H1 (cell line): ENCODE measurements around the gene TACC2. TPM values are rescaled to one million over a fixed set of nuclear protein-coding genes. Genes with fewer than 3 reads are reported as not detected.

ENCODE experiments used
- EGR1 ChIP-seq: IDR thresholded peaks from 2 replicates; pipeline ENCODE4 v1.6.1; 2011; ENCODE audit warnings: low read depth, low read length, borderline replicate concordance
- HDAC6 ChIP-seq: IDR thresholded peaks from one replicate; pipeline ENCODE4 v1.7.1; 2012; ENCODE audit warnings: low read depth, mild to moderate bottlenecking, inconsistent platforms, low read length, moderate library complexity
- KDM1A ChIP-seq: fragments of 200-600, 300-600 bp; sonication (generic); IDR thresholded peaks from 2 replicates; pipeline ENCODE4 v1.7.1; 2016; ENCODE audit warnings: mild to moderate bottlenecking, low read length, borderline replicate concordance
- RFX5 ChIP-seq: IDR thresholded peaks from 2 replicates; pipeline ENCODE4 v1.6.1; 2011; ENCODE audit warnings: low read depth, low read length, improper control_type of control experiment, borderline replicate concordance
- TBP ChIP-seq: IDR thresholded peaks from 2 replicates; pipeline ENCODE4 v1.6.1; 2011; ENCODE audit warnings: low read depth, low read length, improper control_type of control experiment
- ZNF274 ChIP-seq: IDR thresholded peaks from 2 replicates; pipeline ENCODE4 v1.7.0; 2012; ENCODE audit warnings: low read length, borderline replicate concordance; ENCODE audit errors: extremely low read depth
- polyA plus RNA-seq, 7 experiments: library from polyadenylated mRNA; depleted of rRNA in 3 of 7; stranded (reverse) in 5 of 7; unstranded in 2 of 7; fragments of >200 nt in 5 of 7; fragments of 200-250 nt in 2 of 7; gene quantifications; 1 replicate in 5 of 7; 2 replicates in 1 of 7; 4 replicates in 1 of 7; pipeline versions ENCODE4 v1.2.1 to v1.2.3, GENCODE V29; 2011 to 2013; ENCODE audit warnings: missing spikeins in 2 of 7, mixed read lengths in 2 of 7
- total RNA-seq: library from RNA; stranded (reverse); fragmentation: NEBNext Ultra II Directional; extraction: Animal tissue kit (Norgen Biotek cat#: 25700); gene quantifications from 2 replicates; pipeline ENCODE4 v1.2.1, GENCODE V29; 2021
- TF ChIP-seq, protein P1 (sequence below): fragments of 300-600 bp; sonication (generic); IDR thresholded peaks from 2 replicates; pipeline ENCODE4 v1.7.1; 2012; ENCODE audit warnings: low read length, moderate library complexity, mild to moderate bottlenecking, inconsistent platforms; ENCODE audit not compliant: insufficient replicate concordance
- TF ChIP-seq, protein P2 (sequence below), 3 experiments: IDR thresholded peaks; 1 replicate in 2 of 3; 2 replicates in 1 of 3; pipeline versions ENCODE4 v1.5.1 to v1.6.1; 2011; ENCODE audit warnings: low read length in 3 of 3, mild to moderate bottlenecking in 3 of 3, inconsistent platforms in 2 of 3, low read depth in 1 of 3, moderate library complexity in 1 of 3; ENCODE audit not compliant: insufficient read depth in 1 of 3; ENCODE audit errors: control extremely low read depth in 1 of 3
- TF ChIP-seq, protein P3 (sequence below): IDR thresholded peaks from 2 replicates; pipeline ENCODE4 v1.6.1; 2011; ENCODE audit warnings: low read depth, mild to moderate bottlenecking, low read length; ENCODE audit not compliant: insufficient read depth

TACC2 gene
- total and polyA plus RNA-seq, 2 of the 8 experiments (the other 6 are each of a cell fraction or from before 2014, with no cell fraction given), result 21.2 to 46.6 TPM

DNA sequence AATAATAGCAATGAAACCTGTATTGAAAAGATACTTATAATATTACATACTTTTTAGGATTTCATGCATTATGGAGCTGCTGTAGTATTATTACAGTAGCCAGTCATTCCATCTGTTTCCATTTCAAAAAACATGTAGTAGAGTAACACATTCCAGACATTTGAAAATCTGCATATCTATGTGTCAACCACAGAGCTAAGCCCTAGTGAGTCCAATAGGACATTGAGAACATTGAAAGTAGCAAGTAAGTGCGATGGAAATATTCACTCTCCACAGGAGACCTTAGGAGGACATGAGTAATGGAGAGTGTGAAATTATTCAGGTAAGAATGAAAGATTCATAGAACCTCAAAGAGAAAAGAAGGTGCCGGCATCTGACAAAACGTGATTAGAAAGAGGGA lies 29.3 kb upstream of the TACC2 start (continued):
- TF ChIP-seq, protein P1, sequence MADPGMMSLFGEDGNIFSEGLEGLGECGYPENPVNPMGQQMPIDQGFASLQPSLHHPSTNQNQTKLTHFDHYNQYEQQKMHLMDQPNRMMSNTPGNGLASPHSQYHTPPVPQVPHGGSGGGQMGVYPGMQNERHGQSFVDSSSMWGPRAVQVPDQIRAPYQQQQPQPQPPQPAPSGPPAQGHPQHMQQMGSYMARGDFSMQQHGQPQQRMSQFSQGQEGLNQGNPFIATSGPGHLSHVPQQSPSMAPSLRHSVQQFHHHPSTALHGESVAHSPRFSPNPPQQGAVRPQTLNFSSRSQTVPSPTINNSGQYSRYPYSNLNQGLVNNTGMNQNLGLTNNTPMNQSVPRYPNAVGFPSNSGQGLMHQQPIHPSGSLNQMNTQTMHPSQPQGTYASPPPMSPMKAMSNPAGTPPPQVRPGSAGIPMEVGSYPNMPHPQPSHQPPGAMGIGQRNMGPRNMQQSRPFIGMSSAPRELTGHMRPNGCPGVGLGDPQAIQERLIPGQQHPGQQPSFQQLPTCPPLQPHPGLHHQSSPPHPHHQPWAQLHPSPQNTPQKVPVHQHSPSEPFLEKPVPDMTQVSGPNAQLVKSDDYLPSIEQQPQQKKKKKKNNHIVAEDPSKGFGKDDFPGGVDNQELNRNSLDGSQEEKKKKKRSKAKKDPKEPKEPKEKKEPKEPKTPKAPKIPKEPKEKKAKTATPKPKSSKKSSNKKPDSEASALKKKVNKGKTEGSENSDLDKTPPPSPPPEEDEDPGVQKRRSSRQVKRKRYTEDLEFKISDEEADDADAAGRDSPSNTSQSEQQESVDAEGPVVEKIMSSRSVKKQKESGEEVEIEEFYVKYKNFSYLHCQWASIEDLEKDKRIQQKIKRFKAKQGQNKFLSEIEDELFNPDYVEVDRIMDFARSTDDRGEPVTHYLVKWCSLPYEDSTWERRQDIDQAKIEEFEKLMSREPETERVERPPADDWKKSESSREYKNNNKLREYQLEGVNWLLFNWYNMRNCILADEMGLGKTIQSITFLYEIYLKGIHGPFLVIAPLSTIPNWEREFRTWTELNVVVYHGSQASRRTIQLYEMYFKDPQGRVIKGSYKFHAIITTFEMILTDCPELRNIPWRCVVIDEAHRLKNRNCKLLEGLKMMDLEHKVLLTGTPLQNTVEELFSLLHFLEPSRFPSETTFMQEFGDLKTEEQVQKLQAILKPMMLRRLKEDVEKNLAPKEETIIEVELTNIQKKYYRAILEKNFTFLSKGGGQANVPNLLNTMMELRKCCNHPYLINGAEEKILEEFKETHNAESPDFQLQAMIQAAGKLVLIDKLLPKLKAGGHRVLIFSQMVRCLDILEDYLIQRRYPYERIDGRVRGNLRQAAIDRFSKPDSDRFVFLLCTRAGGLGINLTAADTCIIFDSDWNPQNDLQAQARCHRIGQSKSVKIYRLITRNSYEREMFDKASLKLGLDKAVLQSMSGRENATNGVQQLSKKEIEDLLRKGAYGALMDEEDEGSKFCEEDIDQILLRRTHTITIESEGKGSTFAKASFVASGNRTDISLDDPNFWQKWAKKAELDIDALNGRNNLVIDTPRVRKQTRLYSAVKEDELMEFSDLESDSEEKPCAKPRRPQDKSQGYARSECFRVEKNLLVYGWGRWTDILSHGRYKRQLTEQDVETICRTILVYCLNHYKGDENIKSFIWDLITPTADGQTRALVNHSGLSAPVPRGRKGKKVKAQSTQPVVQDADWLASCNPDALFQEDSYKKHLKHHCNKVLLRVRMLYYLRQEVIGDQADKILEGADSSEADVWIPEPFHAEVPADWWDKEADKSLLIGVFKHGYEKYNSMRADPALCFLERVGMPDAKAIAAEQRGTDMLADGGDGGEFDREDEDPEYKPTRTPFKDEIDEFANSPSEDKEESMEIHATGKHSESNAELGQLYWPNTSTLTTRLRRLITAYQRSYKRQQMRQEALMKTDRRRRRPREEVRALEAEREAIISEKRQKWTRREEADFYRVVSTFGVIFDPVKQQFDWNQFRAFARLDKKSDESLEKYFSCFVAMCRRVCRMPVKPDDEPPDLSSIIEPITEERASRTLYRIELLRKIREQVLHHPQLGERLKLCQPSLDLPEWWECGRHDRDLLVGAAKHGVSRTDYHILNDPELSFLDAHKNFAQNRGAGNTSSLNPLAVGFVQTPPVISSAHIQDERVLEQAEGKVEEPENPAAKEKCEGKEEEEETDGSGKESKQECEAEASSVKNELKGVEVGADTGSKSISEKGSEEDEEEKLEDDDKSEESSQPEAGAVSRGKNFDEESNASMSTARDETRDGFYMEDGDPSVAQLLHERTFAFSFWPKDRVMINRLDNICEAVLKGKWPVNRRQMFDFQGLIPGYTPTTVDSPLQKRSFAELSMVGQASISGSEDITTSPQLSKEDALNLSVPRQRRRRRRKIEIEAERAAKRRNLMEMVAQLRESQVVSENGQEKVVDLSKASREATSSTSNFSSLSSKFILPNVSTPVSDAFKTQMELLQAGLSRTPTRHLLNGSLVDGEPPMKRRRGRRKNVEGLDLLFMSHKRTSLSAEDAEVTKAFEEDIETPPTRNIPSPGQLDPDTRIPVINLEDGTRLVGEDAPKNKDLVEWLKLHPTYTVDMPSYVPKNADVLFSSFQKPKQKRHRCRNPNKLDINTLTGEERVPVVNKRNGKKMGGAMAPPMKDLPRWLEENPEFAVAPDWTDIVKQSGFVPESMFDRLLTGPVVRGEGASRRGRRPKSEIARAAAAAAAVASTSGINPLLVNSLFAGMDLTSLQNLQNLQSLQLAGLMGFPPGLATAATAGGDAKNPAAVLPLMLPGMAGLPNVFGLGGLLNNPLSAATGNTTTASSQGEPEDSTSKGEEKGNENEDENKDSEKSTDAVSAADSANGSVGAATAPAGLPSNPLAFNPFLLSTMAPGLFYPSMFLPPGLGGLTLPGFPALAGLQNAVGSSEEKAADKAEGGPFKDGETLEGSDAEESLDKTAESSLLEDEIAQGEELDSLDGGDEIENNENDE, result no peak
- TF ChIP-seq, protein P2, sequence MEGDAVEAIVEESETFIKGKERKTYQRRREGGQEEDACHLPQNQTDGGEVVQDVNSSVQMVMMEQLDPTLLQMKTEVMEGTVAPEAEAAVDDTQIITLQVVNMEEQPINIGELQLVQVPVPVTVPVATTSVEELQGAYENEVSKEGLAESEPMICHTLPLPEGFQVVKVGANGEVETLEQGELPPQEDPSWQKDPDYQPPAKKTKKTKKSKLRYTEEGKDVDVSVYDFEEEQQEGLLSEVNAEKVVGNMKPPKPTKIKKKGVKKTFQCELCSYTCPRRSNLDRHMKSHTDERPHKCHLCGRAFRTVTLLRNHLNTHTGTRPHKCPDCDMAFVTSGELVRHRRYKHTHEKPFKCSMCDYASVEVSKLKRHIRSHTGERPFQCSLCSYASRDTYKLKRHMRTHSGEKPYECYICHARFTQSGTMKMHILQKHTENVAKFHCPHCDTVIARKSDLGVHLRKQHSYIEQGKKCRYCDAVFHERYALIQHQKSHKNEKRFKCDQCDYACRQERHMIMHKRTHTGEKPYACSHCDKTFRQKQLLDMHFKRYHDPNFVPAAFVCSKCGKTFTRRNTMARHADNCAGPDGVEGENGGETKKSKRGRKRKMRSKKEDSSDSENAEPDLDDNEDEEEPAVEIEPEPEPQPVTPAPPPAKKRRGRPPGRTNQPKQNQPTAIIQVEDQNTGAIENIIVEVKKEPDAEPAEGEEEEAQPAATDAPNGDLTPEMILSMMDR (IDR thresholded peaks at IDR 0.05; ENCODE audit: control extremely low read depth in 1 of 3, insufficient read depth in 1 of 3, low read depth in 1 of 3, low read length in 3 of 3), result no peak
- no peak for TF ChIP-seq RFX5
- TF ChIP-seq, protein P3, sequence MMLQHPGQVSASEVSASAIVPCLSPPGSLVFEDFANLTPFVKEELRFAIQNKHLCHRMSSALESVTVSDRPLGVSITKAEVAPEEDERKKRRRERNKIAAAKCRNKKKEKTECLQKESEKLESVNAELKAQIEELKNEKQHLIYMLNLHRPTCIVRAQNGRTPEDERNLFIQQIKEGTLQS, result no peak
- no peak for TF ChIP-seq KDM1A
- TF ChIP-seq HDAC6, result no peak
- no peak for TF ChIP-seq TBP
- no peak for TF ChIP-seq EGR1
- TF ChIP-seq ZNF274, result no peak
